GM23338 (cell line): ENCODE data around the gene AAGAB. TPM values are rescaled to one million over a fixed set of nuclear protein-coding genes. Genes with fewer than 3 reads are reported as not detected.
"Not testable (repeated sequence)": the region's sequence is repeated elsewhere in the genome, so short reads cannot be mapped to it uniquely, and the experiment has no call there.

Experiments used
- ATAC-seq: fragments of 200-7000 bp; cut with Tn5 transposase; 3 replicates; pipeline ENCODE4 v1.9.1; 2020
- DNase-seq: peaks from one replicate; pipeline ENCODE4 v3.0.0-alpha.2; 2015; ENCODE audit warnings: low spot score
- H2AFZ ChIP-seq: fragments of 200-600 bp; sonication (generic); 2 replicates; pipeline ENCODE4 v1.8.0; 2016; ENCODE audit warnings: antibody characterized with exemption, mild to moderate bottlenecking, moderate library complexity
- H3F3A ChIP-seq: fragments of 200-600 bp; sonication (generic); replicated peaks from 2 replicates; pipeline ENCODE4 v1.8.0; 2017; ENCODE audit warnings: antibody characterized with exemption, mixed run types, low read depth
- H3K27ac ChIP-seq: fragments of 200-600 bp; sonication (generic); 2 replicates; pipeline ENCODE4 v1.6.1; 2016; ENCODE audit warnings: low read depth
- H3K27me3 ChIP-seq: fragments of 200-600 bp; sonication (generic); 2 replicates; pipeline ENCODE4 v1.8.0; 2016; ENCODE audit warnings: mild to moderate bottlenecking, mixed run types, moderate library complexity; ENCODE audit not compliant: insufficient read depth
- H3K36me3 ChIP-seq: fragments of 200-600 bp; sonication (generic); 2 replicates; pipeline ENCODE4 v1.8.0; 2016; ENCODE audit warnings: mild to moderate bottlenecking; ENCODE audit not compliant: insufficient read depth
- H3K4me1 ChIP-seq: fragments of 200-600 bp; sonication (generic); 2 replicates; pipeline ENCODE4 v1.8.0; 2016; ENCODE audit warnings: mild to moderate bottlenecking, moderate library complexity; ENCODE audit not compliant: insufficient read depth
- H3K4me2 ChIP-seq: fragments of 200-600 bp; sonication (generic); 2 replicates; pipeline ENCODE4 v1.7.1; 2017; ENCODE audit warnings: mixed run types
- H3K4me3 ChIP-seq: fragments of 200-600 bp; sonication (generic); 2 replicates; pipeline ENCODE4 v1.6.1; 2016; ENCODE audit warnings: mixed run types
- H3K79me2 ChIP-seq: fragments of 200-600 bp; sonication (generic); replicated peaks from 2 replicates; pipeline ENCODE4 v1.8.0; 2017; ENCODE audit warnings: mild to moderate bottlenecking; ENCODE audit not compliant: insufficient read depth
- H3K9me2 ChIP-seq: fragments of 200-600 bp; sonication (generic); 2 replicates; pipeline ENCODE4 v1.8.0; 2017; ENCODE audit not compliant: insufficient read depth
- H4K20me1 ChIP-seq: fragments of 200-600 bp; sonication (generic); replicated peaks from 2 replicates; pipeline ENCODE4 v1.8.0; 2017; ENCODE audit warnings: mild to moderate bottlenecking; ENCODE audit not compliant: insufficient read depth
- H3K27ac Mint-ChIP-seq: 2 replicates; pipeline ENCODE4 v1.8.0; 2020; ENCODE audit warnings: inconsistent platforms, mild to moderate bottlenecking, moderate library complexity, mixed read lengths
- H3K27me3 Mint-ChIP-seq: 3 replicates; pipeline ENCODE4 v1.8.0; 2022; ENCODE audit warnings: low read depth, mild to moderate bottlenecking, moderate library complexity, mixed read lengths, inconsistent platforms; ENCODE audit not compliant: insufficient read depth, poor library complexity
- H3K36me3 Mint-ChIP-seq: 3 replicates; pipeline ENCODE4 v1.8.0; 2021; ENCODE audit warnings: low read depth, mild to moderate bottlenecking, inconsistent platforms, moderate library complexity, mixed read lengths
- H3K4me1 Mint-ChIP-seq: 3 replicates; pipeline ENCODE4 v1.8.0; 2020; ENCODE audit warnings: mild to moderate bottlenecking, inconsistent platforms, mixed read lengths
- H3K4me3 Mint-ChIP-seq: 3 replicates; pipeline ENCODE4 v1.8.0; 2021; ENCODE audit warnings: moderate library complexity, mild to moderate bottlenecking, inconsistent platforms, mixed read lengths
- H3K9me3 Mint-ChIP-seq: 3 replicates; pipeline ENCODE4 v1.8.0; 2020; ENCODE audit warnings: moderate library complexity, mild to moderate bottlenecking, inconsistent platforms, mixed read lengths
- CREB1 ChIP-seq: fragments of 250-450 bp; sonication (Bioruptor Pico); IDR thresholded peaks from 2 replicates; pipeline ENCODE4 v1.5.0; 2020; ENCODE audit warnings: low read depth, mild to moderate bottlenecking, moderate library complexity
- JUNB ChIP-seq: IDR thresholded peaks from one replicate; pipeline ENCODE4 v1.6.1; 2016; ENCODE audit warnings: antibody characterized with exemption; ENCODE audit not compliant: unreplicated experiment
- STAT1 ChIP-seq: IDR thresholded peaks from one replicate; pipeline ENCODE4 v1.6.1; 2016; ENCODE audit warnings: antibody characterized with exemption; ENCODE audit not compliant: unreplicated experiment
- polyA plus RNA-seq: library from polyadenylated mRNA; unstranded; fragments of >200 nt; fragmentation: Nextera tagmentation; extraction: Ambion mirVana; gene quantifications from 2 replicates; pipeline ENCODE4 v1.2.1, GENCODE V29; 2016
- total RNA-seq: library from RNA; depleted of rRNA; stranded (reverse); fragments of >200 nt; shearing (Covaris generic); gene quantifications from 2 replicates; pipeline ENCODE4 v1.2.3, GENCODE V29; 2014
- TF ChIP-seq, protein P1 (sequence below): fragments of 250-450 bp; sonication (Bioruptor Pico); IDR thresholded peaks from 2 replicates; pipeline ENCODE4 v1.5.0; 2020; ENCODE audit warnings: mild to moderate bottlenecking, moderate library complexity
- TF ChIP-seq, protein P2 (sequence below): IDR thresholded peaks from 2 replicates; pipeline ENCODE4 v1.6.1; 2016; ENCODE audit warnings: antibody characterized with exemption

AAGAB gene
- total and polyA plus RNA-seq, 2 experiments from 2014 or later: 20.8 to 42.8 TPM

DNA sequence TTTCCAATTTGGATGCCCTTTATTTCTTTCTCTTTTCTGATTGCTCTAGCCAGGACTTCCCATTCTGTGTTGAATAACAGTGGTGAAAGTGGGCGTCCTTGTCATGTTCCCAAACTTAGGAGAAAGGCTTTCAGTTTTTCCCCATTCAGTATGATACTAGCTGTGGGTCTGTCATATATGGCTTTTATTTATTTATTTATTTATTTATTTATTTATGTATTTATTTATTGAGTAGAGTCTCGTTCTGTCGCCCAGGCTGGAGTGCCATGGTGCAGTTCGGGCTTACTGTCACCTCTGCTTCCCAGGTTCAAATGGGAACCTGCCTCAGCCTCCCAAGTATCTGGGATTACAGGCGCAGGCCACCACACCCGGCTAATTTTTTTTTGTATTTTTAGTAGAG, 31.9 kb upstream of the AAGAB start:
- DNase-seq, H3F3A ChIP-seq, H3K4me2 ChIP-seq, ATAC-seq, H2AFZ ChIP-seq, H3K27ac Mint-ChIP-seq, H4K20me1 ChIP-seq, H3K36me3 ChIP-seq, H3K9me2 ChIP-seq, H3K4me3 Mint-ChIP-seq, H3K27ac ChIP-seq, H3K79me2 ChIP-seq, H3K27me3 Mint-ChIP-seq, H3K4me3 ChIP-seq, H3K27me3 ChIP-seq, H3K9me3 Mint-ChIP-seq, H3K36me3 Mint-ChIP-seq: not testable (repeated sequence)
- peaks cover 21% of the 10 kb centered on the region for H3K4me1 ChIP-seq
- H3K4me1 Mint-ChIP-seq: peaks cover 14% of the 10 kb centered on the region; the same call in 2 of the 3 replicates

DNA sequence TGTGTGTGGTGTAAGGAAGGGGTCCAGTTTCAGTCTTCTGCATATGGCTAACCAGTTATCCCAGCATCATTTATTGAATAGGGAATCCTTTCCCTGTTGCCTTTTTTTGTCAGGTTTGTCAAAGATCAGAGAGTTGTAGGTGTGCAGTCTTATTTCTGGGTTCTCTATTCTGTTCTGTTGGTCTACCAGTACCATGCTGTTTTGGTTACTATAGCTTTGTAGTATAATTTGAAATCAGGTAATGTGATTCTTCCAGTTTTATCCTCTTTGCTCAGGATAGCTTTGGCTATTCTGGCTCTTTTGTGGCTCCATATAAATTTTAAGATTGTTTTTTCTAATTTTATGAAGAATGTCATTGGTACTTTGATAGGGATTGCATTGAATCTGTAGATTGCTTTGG, 31.2 kb upstream of the AAGAB start:
- H3K27ac Mint-ChIP-seq, H3F3A ChIP-seq, H3K9me2 ChIP-seq, H3K79me2 ChIP-seq, H4K20me1 ChIP-seq, H3K27me3 Mint-ChIP-seq, H3K4me3 Mint-ChIP-seq, H3K9me3 Mint-ChIP-seq, DNase-seq, H3K4me2 ChIP-seq, H3K36me3 Mint-ChIP-seq, H3K36me3 ChIP-seq, H3K4me3 ChIP-seq, H2AFZ ChIP-seq, H3K27ac ChIP-seq, ATAC-seq, H3K27me3 ChIP-seq: not testable (repeated sequence)
- H3K4me1 ChIP-seq: peaks cover 27% of the 10 kb centered on the region
- peaks cover 19% of the 10 kb centered on the region for H3K4me1 Mint-ChIP-seq

DNA sequence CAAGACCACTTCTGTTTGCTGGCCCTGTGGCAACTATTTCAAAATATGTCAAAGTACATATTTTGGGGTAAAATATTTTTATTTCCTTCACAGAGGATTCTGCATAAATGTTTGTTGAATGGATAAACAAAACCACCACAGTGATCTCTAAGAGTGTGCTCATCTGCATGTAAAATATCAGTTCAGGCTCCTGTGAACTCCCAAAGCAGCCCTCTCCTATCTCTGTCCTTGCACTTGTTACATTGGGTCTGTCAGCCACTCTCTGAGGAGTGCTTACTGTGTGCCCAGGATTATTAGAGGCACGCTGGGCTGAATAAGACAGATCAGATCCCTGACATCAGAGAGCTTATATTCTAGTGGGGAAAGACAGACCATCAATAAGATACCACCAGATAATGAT, 27.3 kb upstream of the AAGAB start:
- Histone ChIP-seq H3K27ac (peak overlapping the region; percentile 42; the same call in 1 of the 2 replicates), H3K27me3 (no peaks in the 10 kb centered on the region), H3K4me2 (0 out of 2 replicates have a peak overlapping the region, but pooled peaks have one; percentile 69), H3F3A (no peaks in the 10 kb centered on the region), H3K4me1 (peaks cover 44% of the 10 kb centered on the region), H4K20me1 (no peaks in the 10 kb centered on the region), H3K4me3 (no peak overlapping the region), H3K79me2 (no peaks in the 10 kb centered on the region), H3K9me2 (no peaks in the 10 kb centered on the region), H3K36me3 (no peaks in the 10 kb centered on the region), H2AFZ (peak overlapping the region; percentile 3; the same call in 1 of the 2 replicates)
- DNase-seq (no peak), ATAC-seq (peak; percentile 68)
- peaks cover 10% of the 10 kb centered on the region; the same call in 2 of the 3 replicates for H3K9me3 Mint-ChIP-seq
- no peak overlapping the region for H3K4me3 Mint-ChIP-seq
- H3K36me3 Mint-ChIP-seq: peaks cover 4% of the 10 kb centered on the region
- H3K27ac Mint-ChIP-seq: peak overlapping the region; percentile 62
- H3K27me3 Mint-ChIP-seq: no peaks in the 10 kb centered on the region
- no peak for TF ChIP-seq JUNB
- H3K4me1 Mint-ChIP-seq: peaks cover 25% of the 10 kb centered on the region

DNA sequence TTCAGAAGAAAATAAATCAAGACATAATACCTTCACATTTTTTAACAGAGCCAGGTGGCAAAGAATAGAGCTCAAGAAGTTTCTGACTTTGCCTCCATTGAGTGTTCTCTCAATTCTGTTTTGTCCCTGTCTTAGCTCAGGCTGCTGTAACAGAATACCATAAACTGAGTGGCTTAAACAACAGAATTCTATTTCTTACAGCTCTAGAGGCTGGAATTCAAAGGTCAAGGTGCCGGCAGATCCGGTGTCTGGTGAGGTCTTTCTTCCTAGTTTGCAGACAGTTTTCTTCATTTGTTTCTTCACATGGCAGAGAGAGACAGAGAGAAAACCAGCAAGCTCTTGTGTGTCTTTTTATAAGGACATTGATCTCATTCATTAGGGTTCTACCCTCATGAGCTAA, 25.8 kb upstream of the AAGAB start:
- H3K36me3 Mint-ChIP-seq: peaks cover under 1% of the 10 kb centered on the region; the same call in 2 of the 3 replicates
- no peaks in the 10 kb centered on the region for H3K9me3 Mint-ChIP-seq
- no peak for DNase-seq
- Histone ChIP-seq H3K4me1 (peaks cover 44% of the 10 kb centered on the region), H4K20me1 (no peaks in the 10 kb centered on the region), H3K36me3 (no peaks in the 10 kb centered on the region), H3K9me2 (no peaks in the 10 kb centered on the region), H3F3A (no peaks in the 10 kb centered on the region), H3K4me3 (no peak overlapping the region), H3K79me2 (no peaks in the 10 kb centered on the region), H3K4me2 (no peak overlapping the region), H3K27me3 (no peaks in the 10 kb centered on the region), H3K27ac (no peak overlapping the region), H2AFZ (peak overlapping the region; percentile 29; the same call in 1 of the 2 replicates)
- ATAC-seq: no peak
- H3K4me1 Mint-ChIP-seq: peaks cover 25% of the 10 kb centered on the region
- H3K4me3 Mint-ChIP-seq: no peak overlapping the region
- H3K27ac Mint-ChIP-seq: no peak overlapping the region
- H3K27me3 Mint-ChIP-seq: no peaks in the 10 kb centered on the region
- TF ChIP-seq, protein P1, sequence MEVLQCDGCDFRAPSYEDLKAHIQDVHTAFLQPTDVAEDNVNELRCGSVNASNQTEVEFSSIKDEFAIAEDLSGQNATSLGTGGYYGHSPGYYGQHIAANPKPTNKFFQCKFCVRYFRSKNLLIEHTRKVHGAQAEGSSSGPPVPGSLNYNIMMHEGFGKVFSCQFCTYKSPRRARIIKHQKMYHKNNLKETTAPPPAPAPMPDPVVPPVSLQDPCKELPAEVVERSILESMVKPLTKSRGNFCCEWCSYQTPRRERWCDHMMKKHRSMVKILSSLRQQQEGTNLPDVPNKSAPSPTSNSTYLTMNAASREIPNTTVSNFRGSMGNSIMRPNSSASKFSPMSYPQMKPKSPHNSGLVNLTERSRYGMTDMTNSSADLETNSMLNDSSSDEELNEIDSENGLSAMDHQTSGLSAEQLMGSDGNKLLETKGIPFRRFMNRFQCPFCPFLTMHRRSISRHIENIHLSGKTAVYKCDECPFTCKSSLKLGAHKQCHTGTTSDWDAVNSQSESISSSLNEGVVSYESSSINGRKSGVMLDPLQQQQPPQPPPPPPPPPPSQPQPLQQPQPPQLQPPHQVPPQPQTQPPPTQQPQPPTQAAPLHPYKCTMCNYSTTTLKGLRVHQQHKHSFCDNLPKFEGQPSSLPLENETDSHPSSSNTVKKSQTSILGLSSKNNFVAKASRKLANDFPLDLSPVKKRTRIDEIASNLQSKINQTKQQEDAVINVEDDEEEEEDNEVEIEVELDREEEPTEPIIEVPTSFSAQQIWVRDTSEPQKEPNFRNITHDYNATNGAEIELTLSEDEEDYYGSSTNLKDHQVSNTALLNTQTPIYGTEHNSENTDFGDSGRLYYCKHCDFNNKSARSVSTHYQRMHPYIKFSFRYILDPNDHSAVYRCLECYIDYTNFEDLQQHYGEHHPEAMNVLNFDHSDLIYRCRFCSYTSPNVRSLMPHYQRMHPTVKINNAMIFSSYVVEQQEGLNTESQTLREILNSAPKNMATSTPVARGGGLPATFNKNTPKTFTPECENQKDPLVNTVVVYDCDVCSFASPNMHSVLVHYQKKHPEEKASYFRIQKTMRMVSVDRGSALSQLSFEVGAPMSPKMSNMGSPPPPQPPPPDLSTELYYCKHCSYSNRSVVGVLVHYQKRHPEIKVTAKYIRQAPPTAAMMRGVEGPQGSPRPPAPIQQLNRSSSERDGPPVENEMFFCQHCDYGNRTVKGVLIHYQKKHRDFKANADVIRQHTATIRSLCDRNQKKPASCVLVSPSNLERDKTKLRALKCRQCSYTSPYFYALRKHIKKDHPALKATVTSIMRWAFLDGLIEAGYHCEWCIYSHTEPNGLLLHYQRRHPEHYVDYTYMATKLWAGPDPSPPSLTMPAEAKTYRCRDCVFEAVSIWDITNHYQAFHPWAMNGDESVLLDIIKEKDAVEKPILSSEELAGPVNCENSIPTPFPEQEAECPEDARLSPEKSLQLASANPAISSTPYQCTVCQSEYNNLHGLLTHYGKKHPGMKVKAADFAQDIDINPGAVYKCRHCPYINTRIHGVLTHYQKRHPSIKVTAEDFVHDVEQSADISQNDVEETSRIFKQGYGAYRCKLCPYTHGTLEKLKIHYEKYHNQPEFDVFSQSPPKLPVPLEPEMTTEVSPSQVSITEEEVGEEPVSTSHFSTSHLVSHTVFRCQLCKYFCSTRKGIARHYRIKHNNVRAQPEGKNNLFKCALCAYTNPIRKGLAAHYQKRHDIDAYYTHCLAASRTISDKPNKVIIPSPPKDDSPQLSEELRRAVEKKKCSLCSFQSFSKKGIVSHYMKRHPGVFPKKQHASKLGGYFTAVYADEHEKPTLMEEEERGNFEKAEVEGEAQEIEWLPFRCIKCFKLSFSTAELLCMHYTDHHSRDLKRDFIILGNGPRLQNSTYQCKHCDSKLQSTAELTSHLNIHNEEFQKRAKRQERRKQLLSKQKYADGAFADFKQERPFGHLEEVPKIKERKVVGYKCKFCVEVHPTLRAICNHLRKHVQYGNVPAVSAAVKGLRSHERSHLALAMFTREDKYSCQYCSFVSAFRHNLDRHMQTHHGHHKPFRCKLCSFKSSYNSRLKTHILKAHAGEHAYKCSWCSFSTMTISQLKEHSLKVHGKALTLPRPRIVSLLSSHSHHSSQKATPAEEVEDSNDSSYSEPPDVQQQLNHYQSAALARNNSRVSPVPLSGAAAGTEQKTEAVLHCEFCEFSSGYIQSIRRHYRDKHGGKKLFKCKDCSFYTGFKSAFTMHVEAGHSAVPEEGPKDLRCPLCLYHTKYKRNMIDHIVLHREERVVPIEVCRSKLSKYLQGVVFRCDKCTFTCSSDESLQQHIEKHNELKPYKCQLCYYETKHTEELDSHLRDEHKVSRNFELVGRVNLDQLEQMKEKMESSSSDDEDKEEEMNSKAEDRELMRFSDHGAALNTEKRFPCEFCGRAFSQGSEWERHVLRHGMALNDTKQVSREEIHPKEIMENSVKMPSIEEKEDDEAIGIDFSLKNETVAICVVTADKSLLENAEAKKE (CRISPR knock-in tag): no peak
- TF ChIP-seq STAT1: no peak
- no peak for TF ChIP-seq CREB1
- TF ChIP-seq, protein P2, sequence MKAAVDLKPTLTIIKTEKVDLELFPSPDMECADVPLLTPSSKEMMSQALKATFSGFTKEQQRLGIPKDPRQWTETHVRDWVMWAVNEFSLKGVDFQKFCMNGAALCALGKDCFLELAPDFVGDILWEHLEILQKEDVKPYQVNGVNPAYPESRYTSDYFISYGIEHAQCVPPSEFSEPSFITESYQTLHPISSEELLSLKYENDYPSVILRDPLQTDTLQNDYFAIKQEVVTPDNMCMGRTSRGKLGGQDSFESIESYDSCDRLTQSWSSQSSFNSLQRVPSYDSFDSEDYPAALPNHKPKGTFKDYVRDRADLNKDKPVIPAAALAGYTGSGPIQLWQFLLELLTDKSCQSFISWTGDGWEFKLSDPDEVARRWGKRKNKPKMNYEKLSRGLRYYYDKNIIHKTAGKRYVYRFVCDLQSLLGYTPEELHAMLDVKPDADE: no peak
